AG04449 (cell line): Measurements from ENCODE around the gene LAMP2.

Experiments used
- CTCF ChIA-PET: fragments of 350-600 bp; formaldehyde crosslinking; extraction: SDS; loops from one replicate; lab custom pipeline; 2021; ENCODE audit warnings: antibody characterized with exemption; lab: Yijun Ruan, JAX
- POLR2A ChIA-PET: fragments of 400-600, 350-600 bp; formaldehyde crosslinking; extraction: SDS; loops from one replicate; lab custom pipeline; 2020; ENCODE audit warnings: antibody characterized with exemption, inconsistent platforms; lab: Yijun Ruan, JAX
- DNase-seq: peaks from one replicate; pipeline ENCODE4 v3.0.0-alpha.2; 2010; ENCODE audit warnings: low read depth, low spot score
- H3K4me3 ChIP-seq: 2 replicates; pipeline ENCODE4 v1.5.1; 2011; ENCODE audit warnings: low read depth, mild to moderate bottlenecking, control low read depth, low read length
- TF ChIP-seq, protein P1 (sequence below): IDR thresholded peaks from one replicate; pipeline ENCODE4 v1.5.1; 2011; ENCODE audit warnings: mild to moderate bottlenecking, moderate library complexity, low read length, control low read depth, inconsistent platforms; ENCODE audit not compliant: insufficient read depth; ENCODE audit errors: missing control alignments

The LAMP2 gene

DNA sequence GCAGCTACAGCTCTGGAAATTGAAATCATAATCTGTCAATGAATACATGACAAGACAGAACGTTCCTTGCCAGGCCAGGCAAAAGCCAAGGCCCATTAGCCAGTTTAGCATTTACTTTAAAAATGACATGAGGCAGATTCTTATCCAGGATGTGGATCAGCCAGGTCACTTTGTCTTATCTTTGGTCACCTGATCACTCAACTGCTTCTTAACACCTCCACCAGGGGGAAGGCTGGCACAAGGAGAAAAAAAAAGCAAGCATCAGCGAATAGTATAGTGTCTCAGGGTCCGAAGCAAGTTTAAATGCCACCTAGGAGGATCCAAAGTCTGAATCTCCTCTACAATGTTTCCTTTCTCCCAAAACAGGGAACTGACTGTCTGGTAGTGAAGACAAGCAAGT lies 88.4 kb downstream of the LAMP2 start:
- ChIA-PET POLR2A (no interaction called here), CTCF (interaction anchor here (1.0 to 1.1 kb wide), 2 partner anchors 71 to 115 kb away, joined by 3 read pairs; no protein-coding TSS in a partner anchor)
- no peak for DNase-seq
- H3K4me3 ChIP-seq: no peak overlapping the region
- TF ChIP-seq, protein P1, sequence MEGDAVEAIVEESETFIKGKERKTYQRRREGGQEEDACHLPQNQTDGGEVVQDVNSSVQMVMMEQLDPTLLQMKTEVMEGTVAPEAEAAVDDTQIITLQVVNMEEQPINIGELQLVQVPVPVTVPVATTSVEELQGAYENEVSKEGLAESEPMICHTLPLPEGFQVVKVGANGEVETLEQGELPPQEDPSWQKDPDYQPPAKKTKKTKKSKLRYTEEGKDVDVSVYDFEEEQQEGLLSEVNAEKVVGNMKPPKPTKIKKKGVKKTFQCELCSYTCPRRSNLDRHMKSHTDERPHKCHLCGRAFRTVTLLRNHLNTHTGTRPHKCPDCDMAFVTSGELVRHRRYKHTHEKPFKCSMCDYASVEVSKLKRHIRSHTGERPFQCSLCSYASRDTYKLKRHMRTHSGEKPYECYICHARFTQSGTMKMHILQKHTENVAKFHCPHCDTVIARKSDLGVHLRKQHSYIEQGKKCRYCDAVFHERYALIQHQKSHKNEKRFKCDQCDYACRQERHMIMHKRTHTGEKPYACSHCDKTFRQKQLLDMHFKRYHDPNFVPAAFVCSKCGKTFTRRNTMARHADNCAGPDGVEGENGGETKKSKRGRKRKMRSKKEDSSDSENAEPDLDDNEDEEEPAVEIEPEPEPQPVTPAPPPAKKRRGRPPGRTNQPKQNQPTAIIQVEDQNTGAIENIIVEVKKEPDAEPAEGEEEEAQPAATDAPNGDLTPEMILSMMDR: peak; percentile 27

DNA sequence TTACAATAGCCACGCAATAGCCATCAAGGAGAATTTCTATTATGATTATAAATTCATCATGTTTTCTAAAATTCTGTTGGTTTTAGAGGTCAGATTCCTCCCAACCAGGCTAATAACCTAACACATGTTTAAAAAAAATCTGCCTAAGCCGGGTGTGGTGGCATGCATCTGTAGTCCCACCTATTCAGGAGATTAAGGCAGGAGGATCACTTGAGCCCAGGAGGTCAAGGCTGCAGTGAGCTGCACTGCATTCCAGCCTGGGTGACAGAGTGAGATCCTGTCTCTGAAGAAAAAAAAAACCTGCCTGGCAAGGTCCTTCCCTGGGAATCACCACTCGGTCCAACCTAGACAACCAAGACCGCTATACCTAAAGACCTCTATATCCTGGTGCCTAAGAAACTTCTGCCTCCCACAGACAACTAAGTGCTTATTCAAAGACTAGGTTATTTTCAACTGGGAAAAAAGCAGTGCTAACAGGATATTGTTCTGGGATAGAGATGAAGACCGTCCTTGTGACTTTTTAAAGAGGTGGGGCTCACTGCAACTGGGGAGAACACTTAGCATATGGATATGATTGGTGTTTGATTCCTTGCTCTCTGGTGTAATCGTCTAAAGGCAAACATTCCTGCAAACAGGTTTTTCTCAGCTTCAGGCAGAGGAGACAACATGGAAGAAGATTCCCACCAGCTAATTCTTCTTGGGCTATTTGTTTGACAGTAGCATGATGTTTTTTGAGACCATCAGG lies 89.0 kb downstream of the LAMP2 start:
- no peak for DNase-seq
- ChIA-PET POLR2A (no interaction called here), CTCF (interaction anchor here (1.1 kb wide), 1 partner anchor 72 kb away, joined by 3 read pairs; no protein-coding TSS in a partner anchor)
- no peak overlapping the region for H3K4me3 ChIP-seq
- TF ChIP-seq, protein P1: no peak

DNA sequence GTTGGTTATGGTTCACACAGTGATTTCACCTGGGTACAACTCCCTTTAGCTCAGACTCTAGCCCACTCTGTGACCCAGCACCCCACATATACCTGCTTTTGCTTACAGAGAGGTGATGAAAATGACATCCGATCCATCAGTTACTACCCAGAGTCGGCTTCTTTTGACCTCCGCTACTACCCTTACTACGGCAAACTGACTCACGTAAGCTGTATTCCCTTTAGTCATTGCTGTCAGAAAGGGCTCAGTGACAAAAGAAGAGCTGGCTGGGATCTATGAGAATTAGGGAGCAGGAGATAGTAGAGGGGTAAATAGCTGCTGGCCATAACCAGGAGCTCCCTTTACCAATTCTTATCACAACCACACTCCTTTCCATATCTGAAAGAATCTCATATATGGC lies 90.5 kb downstream of the LAMP2 start:
- no peak for DNase-seq
- ChIA-PET CTCF (no interaction called here), POLR2A (no interaction called here)
- H3K4me3 ChIP-seq: no peak overlapping the region
- TF ChIP-seq, protein P1: no peak
